GM23338 (cell line): ENCODE measurements around the gene RND3. TPM values are rescaled to one million over a fixed set of nuclear protein-coding genes. Genes with fewer than 3 reads are reported as not detected.

Experiments
- ATAC-seq: fragments of 200-7000 bp; cut with Tn5 transposase; 3 replicates; pipeline ENCODE4 v1.9.1; 2020
- DNase-seq: peaks from one replicate; pipeline ENCODE4 v3.0.0-alpha.2; 2015; ENCODE audit warnings: low spot score
- H2AFZ ChIP-seq: fragments of 200-600 bp; sonication (generic); 2 replicates; pipeline ENCODE4 v1.8.0; 2016; ENCODE audit warnings: antibody characterized with exemption, mild to moderate bottlenecking, moderate library complexity
- H3F3A ChIP-seq: fragments of 200-600 bp; sonication (generic); replicated peaks from 2 replicates; pipeline ENCODE4 v1.8.0; 2017; ENCODE audit warnings: antibody characterized with exemption, mixed run types, low read depth
- H3K27ac ChIP-seq: fragments of 200-600 bp; sonication (generic); 2 replicates; pipeline ENCODE4 v1.6.1; 2016; ENCODE audit warnings: low read depth
- H3K27me3 ChIP-seq: fragments of 200-600 bp; sonication (generic); 2 replicates; pipeline ENCODE4 v1.8.0; 2016; ENCODE audit warnings: mild to moderate bottlenecking, mixed run types, moderate library complexity; ENCODE audit not compliant: insufficient read depth
- H3K36me3 ChIP-seq: fragments of 200-600 bp; sonication (generic); 2 replicates; pipeline ENCODE4 v1.8.0; 2016; ENCODE audit warnings: mild to moderate bottlenecking; ENCODE audit not compliant: insufficient read depth
- H3K4me1 ChIP-seq: fragments of 200-600 bp; sonication (generic); 2 replicates; pipeline ENCODE4 v1.8.0; 2016; ENCODE audit warnings: mild to moderate bottlenecking, moderate library complexity; ENCODE audit not compliant: insufficient read depth
- H3K4me2 ChIP-seq: fragments of 200-600 bp; sonication (generic); 2 replicates; pipeline ENCODE4 v1.7.1; 2017; ENCODE audit warnings: mixed run types
- H3K4me3 ChIP-seq: fragments of 200-600 bp; sonication (generic); 2 replicates; pipeline ENCODE4 v1.6.1; 2016; ENCODE audit warnings: mixed run types
- H3K79me2 ChIP-seq: fragments of 200-600 bp; sonication (generic); replicated peaks from 2 replicates; pipeline ENCODE4 v1.8.0; 2017; ENCODE audit warnings: mild to moderate bottlenecking; ENCODE audit not compliant: insufficient read depth
- H3K9me2 ChIP-seq: fragments of 200-600 bp; sonication (generic); 2 replicates; pipeline ENCODE4 v1.8.0; 2017; ENCODE audit not compliant: insufficient read depth
- H4K20me1 ChIP-seq: fragments of 200-600 bp; sonication (generic); replicated peaks from 2 replicates; pipeline ENCODE4 v1.8.0; 2017; ENCODE audit warnings: mild to moderate bottlenecking; ENCODE audit not compliant: insufficient read depth
- H3K27ac Mint-ChIP-seq: 2 replicates; pipeline ENCODE4 v1.8.0; 2020; ENCODE audit warnings: inconsistent platforms, mild to moderate bottlenecking, moderate library complexity, mixed read lengths
- H3K27me3 Mint-ChIP-seq: 3 replicates; pipeline ENCODE4 v1.8.0; 2022; ENCODE audit warnings: low read depth, mild to moderate bottlenecking, moderate library complexity, mixed read lengths, inconsistent platforms; ENCODE audit not compliant: insufficient read depth, poor library complexity
- H3K36me3 Mint-ChIP-seq: 3 replicates; pipeline ENCODE4 v1.8.0; 2021; ENCODE audit warnings: low read depth, mild to moderate bottlenecking, inconsistent platforms, moderate library complexity, mixed read lengths
- H3K4me1 Mint-ChIP-seq: 3 replicates; pipeline ENCODE4 v1.8.0; 2020; ENCODE audit warnings: mild to moderate bottlenecking, inconsistent platforms, mixed read lengths
- H3K4me3 Mint-ChIP-seq: 3 replicates; pipeline ENCODE4 v1.8.0; 2021; ENCODE audit warnings: moderate library complexity, mild to moderate bottlenecking, inconsistent platforms, mixed read lengths
- H3K9me3 Mint-ChIP-seq: 3 replicates; pipeline ENCODE4 v1.8.0; 2020; ENCODE audit warnings: moderate library complexity, mild to moderate bottlenecking, inconsistent platforms, mixed read lengths
- CREB1 ChIP-seq: fragments of 250-450 bp; sonication (Bioruptor Pico); IDR thresholded peaks from 2 replicates; pipeline ENCODE4 v1.5.0; 2020; ENCODE audit warnings: low read depth, mild to moderate bottlenecking, moderate library complexity
- EZH2phosphoT487 ChIP-seq: fragments of 200-600 bp; sonication (generic); IDR thresholded peaks from one replicate; pipeline ENCODE4 v1.8.1; 2018; ENCODE audit warnings: antibody characterized with exemption; ENCODE audit not compliant: unreplicated experiment
- NANOG ChIP-seq: IDR thresholded peaks from 2 replicates; pipeline ENCODE4 v1.6.1; 2016; ENCODE audit warnings: antibody characterized with exemption, borderline replicate concordance
- POLR2AphosphoS5 ChIP-seq: IDR thresholded peaks from 2 replicates; pipeline ENCODE4 v1.6.1; 2016; ENCODE audit warnings: antibody characterized with exemption, low read depth
- STAT1 ChIP-seq: IDR thresholded peaks from one replicate; pipeline ENCODE4 v1.6.1; 2016; ENCODE audit warnings: antibody characterized with exemption; ENCODE audit not compliant: unreplicated experiment
- ZNF114 ChIP-seq: fragments of 250-450 bp; sonication (Bioruptor Pico); IDR thresholded peaks from 2 replicates; pipeline ENCODE4 v1.5.0; 2020; ENCODE audit warnings: mild to moderate bottlenecking, moderate library complexity
- ZNF331 ChIP-seq: fragments of 250-450 bp; sonication (Bioruptor Pico); IDR thresholded peaks from 2 replicates; pipeline ENCODE4 v1.5.0; 2020; ENCODE audit warnings: low read depth, mild to moderate bottlenecking, moderate library complexity
- polyA plus RNA-seq: library from polyadenylated mRNA; unstranded; fragments of >200 nt; fragmentation: Nextera tagmentation; extraction: Ambion mirVana; gene quantifications from 2 replicates; pipeline ENCODE4 v1.2.1, GENCODE V29; 2016
- total RNA-seq: library from RNA; depleted of rRNA; stranded (reverse); fragments of >200 nt; shearing (Covaris generic); gene quantifications from 2 replicates; pipeline ENCODE4 v1.2.3, GENCODE V29; 2014
- TF ChIP-seq, protein P1 (sequence below): fragments of 250-450 bp; sonication (Bioruptor Pico); IDR thresholded peaks from 2 replicates; pipeline ENCODE4 v1.5.0; 2020; ENCODE audit warnings: mild to moderate bottlenecking, moderate library complexity
- TF ChIP-seq, protein P2 (sequence below): IDR thresholded peaks from 2 replicates; pipeline ENCODE4 v1.6.1; 2016; ENCODE audit warnings: antibody characterized with exemption
- TF ChIP-seq, protein P3 (sequence below), 2 experiments: fragments of 200-600 bp in 1 of 2; sonication (generic) in 1 of 2; conservative IDR thresholded peaks; 2 replicates each; pipeline versions ENCODE4 v1.5.1 to v1.6.1; 2016 to 2017; ENCODE audit warnings: antibody characterized with exemption in 2 of 2, low read depth in 2 of 2, mild to moderate bottlenecking in 2 of 2, moderate library complexity in 1 of 2
- TF ChIP-seq, protein P4 (sequence below): IDR thresholded peaks from one replicate; pipeline ENCODE4 v1.6.1; 2018; ENCODE audit warnings: antibody characterized with exemption; ENCODE audit not compliant: unreplicated experiment

Gene RND3
- total and polyA plus RNA-seq, 2 experiments from 2014 or later = 48.2 to 55.3 TPM

DNA sequence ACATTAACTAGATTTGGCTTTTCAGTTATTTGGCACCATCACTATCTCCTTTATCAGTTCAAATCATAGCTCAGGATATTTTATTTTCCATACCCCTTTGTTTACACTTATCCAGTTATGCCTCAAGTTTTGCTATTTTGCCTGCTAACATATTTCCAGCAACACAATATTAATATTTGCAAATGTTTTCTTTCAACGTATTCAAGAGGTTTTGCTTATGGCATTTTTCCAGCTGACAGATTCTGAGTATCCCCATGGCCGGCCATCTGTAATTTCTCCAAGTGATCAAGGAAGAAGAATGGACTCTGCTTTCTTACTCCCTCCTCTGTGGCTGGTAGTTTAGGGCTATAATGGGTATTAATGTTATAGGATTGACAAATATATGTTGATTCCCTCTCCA is 49.4 kb downstream of the RND3 start:
- no peak overlapping the region for H3K4me3 ChIP-seq
- no peaks in the 10 kb centered on the region for H4K20me1 ChIP-seq
- no peaks in the 10 kb centered on the region for H3K4me1 Mint-ChIP-seq
- no peaks in the 10 kb centered on the region for H3K27me3 ChIP-seq
- ATAC-seq = no peak
- H3F3A ChIP-seq = no peaks in the 10 kb centered on the region
- no peak for DNase-seq
- H3K9me2 ChIP-seq = peaks cover 9% of the 10 kb centered on the region; the same call in 1 of the 2 replicates
- H3K4me3 Mint-ChIP-seq = no peak overlapping the region
- H3K9me3 Mint-ChIP-seq = peaks cover 19% of the 10 kb centered on the region
- no peaks in the 10 kb centered on the region for H3K4me1 ChIP-seq
- no peaks in the 10 kb centered on the region for H3K79me2 ChIP-seq
- TF ChIP-seq POLR2AphosphoS5 (no peak), ZNF114 (no peak), NANOG (no peak)
- H3K36me3 Mint-ChIP-seq = peaks cover 20% of the 10 kb centered on the region; the same call in 2 of the 3 replicates
- no peak overlapping the region for H2AFZ ChIP-seq
- no peaks in the 10 kb centered on the region for H3K36me3 ChIP-seq
- H3K27me3 Mint-ChIP-seq = no peaks in the 10 kb centered on the region
- no peak overlapping the region for H3K4me2 ChIP-seq
- no peak overlapping the region for H3K27ac Mint-ChIP-seq
- no peak overlapping the region for H3K27ac ChIP-seq

DNA sequence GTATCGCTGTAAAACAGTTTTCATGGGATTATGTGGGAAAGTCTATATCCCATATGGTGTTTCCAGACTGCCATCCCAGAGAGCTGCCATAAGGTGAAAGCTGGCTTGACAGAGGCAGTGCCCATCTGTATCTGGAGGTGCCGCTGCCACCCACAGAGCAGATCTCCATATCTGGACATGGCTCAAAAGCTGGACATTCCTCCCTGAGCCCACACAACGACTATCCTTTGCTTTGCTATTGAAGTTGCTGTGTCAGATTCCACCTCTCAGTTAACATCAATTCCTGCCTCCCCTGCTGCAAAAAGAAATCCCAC is 55.2 kb downstream of the RND3 start:
- no peak overlapping the region for H3K4me3 ChIP-seq
- no peak overlapping the region for H3K27ac ChIP-seq
- H3K4me1 ChIP-seq = peaks cover 16% of the 10 kb centered on the region; the same call in 1 of the 2 replicates
- Mint-ChIP-seq H3K4me3 (no peak overlapping the region), H3K4me1 (peaks cover 17% of the 10 kb centered on the region), H3K36me3 (peaks cover 20% of the 10 kb centered on the region; the same call in 2 of the 3 replicates), H3K9me3 (peaks cover 19% of the 10 kb centered on the region), H3K27ac (no peak overlapping the region), H3K27me3 (no peaks in the 10 kb centered on the region)
- H3K27me3 ChIP-seq = no peaks in the 10 kb centered on the region
- H3F3A ChIP-seq = no peaks in the 10 kb centered on the region
- H3K4me2 ChIP-seq = no peak overlapping the region
- peaks cover 9% of the 10 kb centered on the region; the same call in 1 of the 2 replicates for H3K9me2 ChIP-seq
- H2AFZ ChIP-seq = no peak overlapping the region
- no peak for ATAC-seq
- DNase-seq = no peak
- no peaks in the 10 kb centered on the region for H4K20me1 ChIP-seq
- H3K36me3 ChIP-seq = no peaks in the 10 kb centered on the region
- no peaks in the 10 kb centered on the region for H3K79me2 ChIP-seq
- TF ChIP-seq ZNF331 (CRISPR knock-in tag) = no peak
- TF ChIP-seq NANOG = no peak
- no peak for TF ChIP-seq EZH2phosphoT487
- TF ChIP-seq, protein P1, sequence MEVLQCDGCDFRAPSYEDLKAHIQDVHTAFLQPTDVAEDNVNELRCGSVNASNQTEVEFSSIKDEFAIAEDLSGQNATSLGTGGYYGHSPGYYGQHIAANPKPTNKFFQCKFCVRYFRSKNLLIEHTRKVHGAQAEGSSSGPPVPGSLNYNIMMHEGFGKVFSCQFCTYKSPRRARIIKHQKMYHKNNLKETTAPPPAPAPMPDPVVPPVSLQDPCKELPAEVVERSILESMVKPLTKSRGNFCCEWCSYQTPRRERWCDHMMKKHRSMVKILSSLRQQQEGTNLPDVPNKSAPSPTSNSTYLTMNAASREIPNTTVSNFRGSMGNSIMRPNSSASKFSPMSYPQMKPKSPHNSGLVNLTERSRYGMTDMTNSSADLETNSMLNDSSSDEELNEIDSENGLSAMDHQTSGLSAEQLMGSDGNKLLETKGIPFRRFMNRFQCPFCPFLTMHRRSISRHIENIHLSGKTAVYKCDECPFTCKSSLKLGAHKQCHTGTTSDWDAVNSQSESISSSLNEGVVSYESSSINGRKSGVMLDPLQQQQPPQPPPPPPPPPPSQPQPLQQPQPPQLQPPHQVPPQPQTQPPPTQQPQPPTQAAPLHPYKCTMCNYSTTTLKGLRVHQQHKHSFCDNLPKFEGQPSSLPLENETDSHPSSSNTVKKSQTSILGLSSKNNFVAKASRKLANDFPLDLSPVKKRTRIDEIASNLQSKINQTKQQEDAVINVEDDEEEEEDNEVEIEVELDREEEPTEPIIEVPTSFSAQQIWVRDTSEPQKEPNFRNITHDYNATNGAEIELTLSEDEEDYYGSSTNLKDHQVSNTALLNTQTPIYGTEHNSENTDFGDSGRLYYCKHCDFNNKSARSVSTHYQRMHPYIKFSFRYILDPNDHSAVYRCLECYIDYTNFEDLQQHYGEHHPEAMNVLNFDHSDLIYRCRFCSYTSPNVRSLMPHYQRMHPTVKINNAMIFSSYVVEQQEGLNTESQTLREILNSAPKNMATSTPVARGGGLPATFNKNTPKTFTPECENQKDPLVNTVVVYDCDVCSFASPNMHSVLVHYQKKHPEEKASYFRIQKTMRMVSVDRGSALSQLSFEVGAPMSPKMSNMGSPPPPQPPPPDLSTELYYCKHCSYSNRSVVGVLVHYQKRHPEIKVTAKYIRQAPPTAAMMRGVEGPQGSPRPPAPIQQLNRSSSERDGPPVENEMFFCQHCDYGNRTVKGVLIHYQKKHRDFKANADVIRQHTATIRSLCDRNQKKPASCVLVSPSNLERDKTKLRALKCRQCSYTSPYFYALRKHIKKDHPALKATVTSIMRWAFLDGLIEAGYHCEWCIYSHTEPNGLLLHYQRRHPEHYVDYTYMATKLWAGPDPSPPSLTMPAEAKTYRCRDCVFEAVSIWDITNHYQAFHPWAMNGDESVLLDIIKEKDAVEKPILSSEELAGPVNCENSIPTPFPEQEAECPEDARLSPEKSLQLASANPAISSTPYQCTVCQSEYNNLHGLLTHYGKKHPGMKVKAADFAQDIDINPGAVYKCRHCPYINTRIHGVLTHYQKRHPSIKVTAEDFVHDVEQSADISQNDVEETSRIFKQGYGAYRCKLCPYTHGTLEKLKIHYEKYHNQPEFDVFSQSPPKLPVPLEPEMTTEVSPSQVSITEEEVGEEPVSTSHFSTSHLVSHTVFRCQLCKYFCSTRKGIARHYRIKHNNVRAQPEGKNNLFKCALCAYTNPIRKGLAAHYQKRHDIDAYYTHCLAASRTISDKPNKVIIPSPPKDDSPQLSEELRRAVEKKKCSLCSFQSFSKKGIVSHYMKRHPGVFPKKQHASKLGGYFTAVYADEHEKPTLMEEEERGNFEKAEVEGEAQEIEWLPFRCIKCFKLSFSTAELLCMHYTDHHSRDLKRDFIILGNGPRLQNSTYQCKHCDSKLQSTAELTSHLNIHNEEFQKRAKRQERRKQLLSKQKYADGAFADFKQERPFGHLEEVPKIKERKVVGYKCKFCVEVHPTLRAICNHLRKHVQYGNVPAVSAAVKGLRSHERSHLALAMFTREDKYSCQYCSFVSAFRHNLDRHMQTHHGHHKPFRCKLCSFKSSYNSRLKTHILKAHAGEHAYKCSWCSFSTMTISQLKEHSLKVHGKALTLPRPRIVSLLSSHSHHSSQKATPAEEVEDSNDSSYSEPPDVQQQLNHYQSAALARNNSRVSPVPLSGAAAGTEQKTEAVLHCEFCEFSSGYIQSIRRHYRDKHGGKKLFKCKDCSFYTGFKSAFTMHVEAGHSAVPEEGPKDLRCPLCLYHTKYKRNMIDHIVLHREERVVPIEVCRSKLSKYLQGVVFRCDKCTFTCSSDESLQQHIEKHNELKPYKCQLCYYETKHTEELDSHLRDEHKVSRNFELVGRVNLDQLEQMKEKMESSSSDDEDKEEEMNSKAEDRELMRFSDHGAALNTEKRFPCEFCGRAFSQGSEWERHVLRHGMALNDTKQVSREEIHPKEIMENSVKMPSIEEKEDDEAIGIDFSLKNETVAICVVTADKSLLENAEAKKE = no peak
- TF ChIP-seq, protein P2, sequence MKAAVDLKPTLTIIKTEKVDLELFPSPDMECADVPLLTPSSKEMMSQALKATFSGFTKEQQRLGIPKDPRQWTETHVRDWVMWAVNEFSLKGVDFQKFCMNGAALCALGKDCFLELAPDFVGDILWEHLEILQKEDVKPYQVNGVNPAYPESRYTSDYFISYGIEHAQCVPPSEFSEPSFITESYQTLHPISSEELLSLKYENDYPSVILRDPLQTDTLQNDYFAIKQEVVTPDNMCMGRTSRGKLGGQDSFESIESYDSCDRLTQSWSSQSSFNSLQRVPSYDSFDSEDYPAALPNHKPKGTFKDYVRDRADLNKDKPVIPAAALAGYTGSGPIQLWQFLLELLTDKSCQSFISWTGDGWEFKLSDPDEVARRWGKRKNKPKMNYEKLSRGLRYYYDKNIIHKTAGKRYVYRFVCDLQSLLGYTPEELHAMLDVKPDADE = no peak
- TF ChIP-seq CREB1 (CRISPR knock-in tag) = no peak
- TF ChIP-seq, protein P3, sequence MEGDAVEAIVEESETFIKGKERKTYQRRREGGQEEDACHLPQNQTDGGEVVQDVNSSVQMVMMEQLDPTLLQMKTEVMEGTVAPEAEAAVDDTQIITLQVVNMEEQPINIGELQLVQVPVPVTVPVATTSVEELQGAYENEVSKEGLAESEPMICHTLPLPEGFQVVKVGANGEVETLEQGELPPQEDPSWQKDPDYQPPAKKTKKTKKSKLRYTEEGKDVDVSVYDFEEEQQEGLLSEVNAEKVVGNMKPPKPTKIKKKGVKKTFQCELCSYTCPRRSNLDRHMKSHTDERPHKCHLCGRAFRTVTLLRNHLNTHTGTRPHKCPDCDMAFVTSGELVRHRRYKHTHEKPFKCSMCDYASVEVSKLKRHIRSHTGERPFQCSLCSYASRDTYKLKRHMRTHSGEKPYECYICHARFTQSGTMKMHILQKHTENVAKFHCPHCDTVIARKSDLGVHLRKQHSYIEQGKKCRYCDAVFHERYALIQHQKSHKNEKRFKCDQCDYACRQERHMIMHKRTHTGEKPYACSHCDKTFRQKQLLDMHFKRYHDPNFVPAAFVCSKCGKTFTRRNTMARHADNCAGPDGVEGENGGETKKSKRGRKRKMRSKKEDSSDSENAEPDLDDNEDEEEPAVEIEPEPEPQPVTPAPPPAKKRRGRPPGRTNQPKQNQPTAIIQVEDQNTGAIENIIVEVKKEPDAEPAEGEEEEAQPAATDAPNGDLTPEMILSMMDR (conservative IDR thresholded peaks at IDR 0.05; ENCODE audit: low read depth in 2 of 2) = no peak
- no peak for TF ChIP-seq STAT1
- TF ChIP-seq, protein P4, sequence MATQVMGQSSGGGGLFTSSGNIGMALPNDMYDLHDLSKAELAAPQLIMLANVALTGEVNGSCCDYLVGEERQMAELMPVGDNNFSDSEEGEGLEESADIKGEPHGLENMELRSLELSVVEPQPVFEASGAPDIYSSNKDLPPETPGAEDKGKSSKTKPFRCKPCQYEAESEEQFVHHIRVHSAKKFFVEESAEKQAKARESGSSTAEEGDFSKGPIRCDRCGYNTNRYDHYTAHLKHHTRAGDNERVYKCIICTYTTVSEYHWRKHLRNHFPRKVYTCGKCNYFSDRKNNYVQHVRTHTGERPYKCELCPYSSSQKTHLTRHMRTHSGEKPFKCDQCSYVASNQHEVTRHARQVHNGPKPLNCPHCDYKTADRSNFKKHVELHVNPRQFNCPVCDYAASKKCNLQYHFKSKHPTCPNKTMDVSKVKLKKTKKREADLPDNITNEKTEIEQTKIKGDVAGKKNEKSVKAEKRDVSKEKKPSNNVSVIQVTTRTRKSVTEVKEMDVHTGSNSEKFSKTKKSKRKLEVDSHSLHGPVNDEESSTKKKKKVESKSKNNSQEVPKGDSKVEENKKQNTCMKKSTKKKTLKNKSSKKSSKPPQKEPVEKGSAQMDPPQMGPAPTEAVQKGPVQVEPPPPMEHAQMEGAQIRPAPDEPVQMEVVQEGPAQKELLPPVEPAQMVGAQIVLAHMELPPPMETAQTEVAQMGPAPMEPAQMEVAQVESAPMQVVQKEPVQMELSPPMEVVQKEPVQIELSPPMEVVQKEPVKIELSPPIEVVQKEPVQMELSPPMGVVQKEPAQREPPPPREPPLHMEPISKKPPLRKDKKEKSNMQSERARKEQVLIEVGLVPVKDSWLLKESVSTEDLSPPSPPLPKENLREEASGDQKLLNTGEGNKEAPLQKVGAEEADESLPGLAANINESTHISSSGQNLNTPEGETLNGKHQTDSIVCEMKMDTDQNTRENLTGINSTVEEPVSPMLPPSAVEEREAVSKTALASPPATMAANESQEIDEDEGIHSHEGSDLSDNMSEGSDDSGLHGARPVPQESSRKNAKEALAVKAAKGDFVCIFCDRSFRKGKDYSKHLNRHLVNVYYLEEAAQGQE = no peak
